Measurements from ENCODE around the gene CCNK. TPM values are rescaled to one million over a fixed set of nuclear protein-coding genes. Genes with fewer than 3 reads are reported as not detected.

CCNK gene
- total RNA-seq, 1 experiment from 2014 or later, result 80.1 TPM

GRCh38 chr14:99523704-99524055 lies 42.5 kb downstream of the CCNK start:
- Histone ChIP-seq H3K27ac (ENCODE audit: insufficient read length, low read depth, low read length) (no peak overlapping the region), H4K20me1 (ENCODE audit: control insufficient read depth, insufficient read depth, insufficient read length) (peaks cover under 1% of the 10 kb centered on the region), H3K79me1 (ENCODE audit: insufficient read depth, low read depth, low read length, poor library complexity, severe bottlenecking) (no peaks in the 10 kb centered on the region), H3T11ph (ENCODE audit: low read length) (no peak overlapping the region), H2BK15ac (ENCODE audit: low read depth, low read length) (no peak overlapping the region), H3K14ac (ENCODE audit: insufficient read depth, low read length) (no peak overlapping the region; the same call in 1 of the 2 replicates), H3K23ac (ENCODE audit: insufficient read length, low read depth, low read length) (no peak overlapping the region), H2AK5ac (ENCODE audit: insufficient read length, low read length) (no peak overlapping the region), H2AFZ (ENCODE audit: low read length) (no peak overlapping the region), H3K4me2 (ENCODE audit: insufficient read depth, insufficient read length, low read length) (no peak overlapping the region), H3K9ac (ENCODE audit: extremely low read depth, insufficient read length, low read length) (no peak overlapping the region), H3K9me3 (ENCODE audit: control insufficient read depth, low read depth, low read length) (no peaks in the 10 kb centered on the region), H3K4ac (ENCODE audit: low read depth, low read length) (no peak overlapping the region), H3K56ac (ENCODE audit: insufficient read length, low read depth, low read length) (no peak overlapping the region), H3K18ac (ENCODE audit: insufficient read length, low read depth, low read length) (no peak overlapping the region), H2BK20ac (ENCODE audit: low read depth, low read length, poor library complexity, severe bottlenecking) (no peak overlapping the region), H2BK12ac (ENCODE audit: insufficient read length, low read depth, low read length) (no peak overlapping the region), H4K91ac (ENCODE audit: insufficient read length, low read depth, low read length) (no peak overlapping the region), H3K23me2 (ENCODE audit: insufficient read length, low read depth, low read length, poor library complexity, severe bottlenecking) (no peaks in the 10 kb centered on the region), H2BK5ac (ENCODE audit: insufficient read length, low read length) (no peak overlapping the region), H4K5ac (ENCODE audit: insufficient read length, low read depth, low read length) (no peak overlapping the region), H3K79me2 (ENCODE audit: insufficient read depth, low read length) (no peaks in the 10 kb centered on the region), H4K8ac (replicated peaks; ENCODE audit: insufficient read length, low read depth, low read length) (no peak overlapping the region), H2BK120ac (ENCODE audit: low read depth, low read length, poor library complexity, severe bottlenecking) (no peak overlapping the region), H3K27me3 (ENCODE audit: insufficient read depth, low read length) (no peaks in the 10 kb centered on the region), H3K4me1 (ENCODE audit: insufficient read depth, low read length) (peaks cover 11% of the 10 kb centered on the region; the same call in 1 of the 2 replicates)
- no CpG with 5 or more reads among the region's 5 CpGs for WGBS (ENCODE audit: extremely low coverage, insufficient read length, low lambda C conversion rate)
- peaks cover 0 to 13% (median 0%) of the 10 kb centered on the region in 3 experiments; a peak in 4 of 7 replicates for H3K36me3 Mint-ChIP-seq (ENCODE audit: insufficient read depth in 1 of 3, low read depth in 3 of 3)
- H3K9me3 Mint-ChIP-seq, result no peaks in the 10 kb centered on the region
- H3K4me1 Mint-ChIP-seq, result peaks cover 55 to 75% of the 10 kb centered on the region in 2 experiments
- H3K27ac Mint-ChIP-seq, result peak overlapping the region in 1 of 3 experiments; percentile 66; a peak in 1 of 7 replicates
- TF ChIP-seq CTCF (conservative IDR thresholded peaks at IDR 0.05), result no peak
- no peak overlapping the region; a peak in 1 of 5 replicates for H3K4me3 Mint-ChIP-seq
- H3K27me3 Mint-ChIP-seq (ENCODE audit: low read depth), result no peaks in the 10 kb centered on the region; the same call in 1 of the 2 replicates
- no peak for DNase-seq
